Mesothelial cell of epicardium (in vitro differentiated cells): ENCODE data around the gene RAB20. TPM values are rescaled to one million over a fixed set of nuclear protein-coding genes. Genes with fewer than 3 reads are reported as not detected.

Source experiments
- DNase-seq, 2 experiments: peaks; one replicate each; pipeline ENCODE4 v3.0.0; 2021; ENCODE audit warnings: low spot score in 2 of 2; ENCODE audit not compliant: unreplicated experiment in 2 of 2
- H3K27ac Mint-ChIP-seq: 2 replicates; pipeline ENCODE4 v1.8.0; 2021; ENCODE audit warnings: mixed read lengths
- H3K27me3 Mint-ChIP-seq: 2 replicates; pipeline ENCODE4 v1.8.0; 2021; ENCODE audit warnings: low read depth, mixed read lengths
- H3K36me3 Mint-ChIP-seq: 2 replicates; pipeline ENCODE4 v1.8.0; 2021; ENCODE audit warnings: mixed read lengths
- H3K4me1 Mint-ChIP-seq: 2 replicates; pipeline ENCODE4 v1.8.0; 2021; ENCODE audit warnings: mixed read lengths
- H3K4me3 Mint-ChIP-seq: 2 replicates; pipeline ENCODE4 v1.8.0; 2021; ENCODE audit warnings: mild to moderate bottlenecking, moderate library complexity, mixed read lengths
- H3K9me3 Mint-ChIP-seq: 2 replicates; pipeline ENCODE4 v1.8.0; 2021; ENCODE audit warnings: mixed read lengths
- CTCF ChIP-seq: fragments of 200-600 bp; sonication (generic); IDR thresholded peaks from one replicate; pipeline ENCODE4 v1.5.0; 2021; ENCODE audit warnings: antibody characterized with exemption; ENCODE audit not compliant: unreplicated experiment
- total RNA-seq: library from RNA; stranded (reverse); gene quantifications from 3 replicates; pipeline ENCODE4 v1.2.1, GENCODE V29; 2021

RAB20 gene
- total RNA-seq, 1 donor from 2014 or later = 8.9 TPM

GRCh38 chr13:110546378-110546777, 15.1 kb downstream of the RAB20 start:
- DNase-seq = no peak
- peaks cover 37% of the 10 kb centered on the region for H3K4me1 Mint-ChIP-seq
- H3K4me3 Mint-ChIP-seq = no peak overlapping the region
- H3K36me3 Mint-ChIP-seq = peaks cover 16% of the 10 kb centered on the region
- TF ChIP-seq CTCF = no peak
- H3K9me3 Mint-ChIP-seq = peaks cover 10% of the 10 kb centered on the region
- no peak overlapping the region for H3K27ac Mint-ChIP-seq
- H3K27me3 Mint-ChIP-seq = no peaks in the 10 kb centered on the region

DNA sequence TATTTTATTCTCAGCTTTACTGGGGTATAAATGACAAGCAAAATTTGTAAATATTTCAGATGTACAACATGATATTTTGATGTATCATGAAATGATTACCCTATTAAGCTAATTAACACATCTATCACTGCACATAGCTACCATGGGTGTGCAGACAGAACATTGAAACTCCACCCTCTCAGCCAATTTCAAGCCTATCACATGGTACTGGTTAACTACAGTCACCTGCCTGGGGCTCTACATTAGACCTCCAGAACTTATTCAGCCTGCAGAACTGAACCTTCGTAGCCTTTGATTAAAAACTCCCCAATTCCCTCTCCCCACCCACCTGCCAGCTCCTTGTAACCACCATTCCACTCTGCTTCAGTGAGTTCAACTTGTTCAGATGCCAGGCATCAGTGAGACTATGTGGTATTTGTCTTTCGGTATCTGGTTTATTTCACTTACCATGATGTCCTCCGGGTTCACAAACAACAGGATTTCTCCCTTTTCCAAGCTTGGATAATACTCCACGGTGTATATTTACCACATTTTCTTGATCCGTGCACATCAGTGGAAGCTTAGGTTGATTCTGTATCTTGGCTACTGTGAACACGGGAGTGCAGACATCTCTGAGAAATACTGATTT, 19.2 kb downstream of the RAB20 start:
- peaks cover 10% of the 10 kb centered on the region for H3K9me3 Mint-ChIP-seq
- DNase-seq = no peak
- H3K36me3 Mint-ChIP-seq = peaks cover 16% of the 10 kb centered on the region
- H3K4me3 Mint-ChIP-seq = no peak overlapping the region
- TF ChIP-seq CTCF = no peak
- H3K4me1 Mint-ChIP-seq = peaks cover 36% of the 10 kb centered on the region
- peak overlapping the region; percentile 28 for H3K27ac Mint-ChIP-seq
- H3K27me3 Mint-ChIP-seq = no peaks in the 10 kb centered on the region

DNA sequence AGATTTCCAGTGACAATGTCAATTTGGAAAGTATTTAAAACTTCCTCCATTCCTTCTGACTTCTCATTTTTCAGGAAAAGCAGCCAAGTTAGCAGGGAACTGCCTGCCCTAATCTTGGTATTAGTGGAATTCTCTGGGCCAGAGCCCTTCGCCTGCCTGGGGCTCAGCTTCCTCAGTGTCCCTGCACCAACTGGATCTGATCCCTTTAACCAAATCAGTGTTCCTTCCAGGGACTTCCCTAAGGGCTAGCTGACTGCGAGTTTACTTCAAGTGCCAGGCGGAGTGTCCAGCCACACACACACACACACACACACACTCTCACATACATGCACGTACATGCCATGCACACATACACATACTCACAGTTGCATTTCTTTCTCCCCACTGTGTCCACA, 20.0 kb downstream of the RAB20 start:
- H3K27ac Mint-ChIP-seq = peak overlapping the region; percentile 82
- no peak for DNase-seq

DNA sequence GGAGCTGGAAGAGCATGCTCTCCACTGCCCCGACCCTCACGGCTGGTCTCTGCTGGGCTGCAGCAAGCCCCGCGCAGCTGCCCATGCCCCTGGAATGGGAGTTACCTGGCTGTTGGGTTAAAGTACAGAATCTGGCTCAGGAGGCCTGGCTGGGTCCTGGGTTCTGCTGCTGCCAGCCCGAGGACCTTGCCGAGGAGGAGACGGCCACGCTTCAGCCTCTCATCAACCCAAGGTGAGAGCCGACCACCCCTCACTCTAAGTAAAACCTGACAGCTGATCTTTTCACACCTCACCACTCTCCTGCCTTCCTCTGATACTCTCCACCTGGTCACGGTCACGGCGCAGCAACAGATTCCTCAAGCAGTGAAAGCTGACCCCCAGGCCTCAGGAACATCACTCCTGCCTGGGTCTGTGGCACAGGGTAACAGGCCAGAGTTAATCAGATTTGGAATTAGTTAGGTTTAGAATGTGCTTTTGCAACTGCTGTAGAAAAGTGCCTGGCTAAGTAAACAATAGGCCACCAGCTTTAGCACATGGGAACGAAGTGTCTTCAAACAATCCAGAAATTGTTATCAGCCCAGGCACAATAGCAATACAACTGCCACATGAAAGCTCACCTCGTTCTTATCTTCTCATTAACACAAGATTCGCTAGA, 20.5 kb downstream of the RAB20 start:
- Mint-ChIP-seq H3K4me3 (no peak overlapping the region), H3K27me3 (no peaks in the 10 kb centered on the region), H3K27ac (peak overlapping the region; percentile 82)

More for the DNA sequence above, 20.0 kb downstream of the RAB20 start:
- Mint-ChIP-seq H3K4me3 (no peak overlapping the region), H3K9me3 (peaks cover 10% of the 10 kb centered on the region), H3K36me3 (peaks cover 16% of the 10 kb centered on the region), H3K4me1 (peaks cover 31% of the 10 kb centered on the region), H3K27me3 (no peaks in the 10 kb centered on the region)
- TF ChIP-seq CTCF = no peak

GRCh38 chr13:110539894-110540293, 21.6 kb downstream of the RAB20 start:
- Mint-ChIP-seq H3K27ac (no peak overlapping the region), H3K4me1 (peaks cover 31% of the 10 kb centered on the region), H3K27me3 (no peaks in the 10 kb centered on the region), H3K4me3 (no peak overlapping the region), H3K36me3 (peaks cover 7% of the 10 kb centered on the region), H3K9me3 (peaks cover 2% of the 10 kb centered on the region)
- DNase-seq = no peak
- no peak for TF ChIP-seq CTCF

More for the DNA sequence above, 20.5 kb downstream of the RAB20 start:
- Mint-ChIP-seq H3K9me3 (peaks cover 8% of the 10 kb centered on the region), H3K4me1 (peaks cover 31% of the 10 kb centered on the region), H3K36me3 (peaks cover 14% of the 10 kb centered on the region)
- no peak for TF ChIP-seq CTCF
- DNase-seq = no peak
